Mesenchymal stem cell (in vitro differentiated cells and primary cell): ENCODE results near the gene CBY2.

Source experiments
- DNase-seq: peaks from one replicate; pipeline ENCODE4 v3.0.0-alpha.2; 2013
- H2AFZ ChIP-seq: one replicate; pipeline ENCODE4 v1.6.1; 2013; ENCODE audit warnings: low read depth, mild to moderate bottlenecking, control low read depth, inconsistent platforms, low read length, moderate library complexity
- H2AK5ac ChIP-seq: 2 replicates; pipeline ENCODE4 v1.6.1; 2013; ENCODE audit warnings: low read length, moderate library complexity, mild to moderate bottlenecking, inconsistent platforms; ENCODE audit not compliant: severe bottlenecking
- H2BK120ac ChIP-seq: one replicate; pipeline ENCODE4 v1.6.1; 2013; ENCODE audit warnings: low read depth, mild to moderate bottlenecking, inconsistent platforms, low read length, moderate library complexity
- H2BK12ac ChIP-seq, 2 experiments: one replicate each; pipeline ENCODE4 v1.6.1; 2013; ENCODE audit warnings: inconsistent platforms in 2 of 2, low read length in 2 of 2, mild to moderate bottlenecking in 2 of 2, moderate library complexity in 2 of 2, control low read depth in 1 of 2
- H2BK15ac ChIP-seq: one replicate; pipeline ENCODE4 v1.6.1; 2013; ENCODE audit warnings: mild to moderate bottlenecking, low read depth, inconsistent platforms; ENCODE audit not compliant: poor library complexity, severe bottlenecking
- H2BK5ac ChIP-seq: 2 replicates; pipeline ENCODE4 v1.6.1; 2013; ENCODE audit warnings: low read depth, mild to moderate bottlenecking, low read length, control low read depth, inconsistent platforms; ENCODE audit not compliant: poor library complexity, severe bottlenecking
- H3K14ac ChIP-seq, 2 experiments: one replicate each; pipeline ENCODE4 v1.6.1; 2013; ENCODE audit warnings: inconsistent platforms in 2 of 2, low read length in 2 of 2, control low read depth in 1 of 2, mild to moderate bottlenecking in 1 of 2, moderate library complexity in 1 of 2
- H3K18ac ChIP-seq, 2 experiments: one replicate each; pipeline ENCODE4 v1.6.1; 2013; ENCODE audit warnings: inconsistent platforms in 2 of 2, low read length in 2 of 2, control low read depth in 1 of 2, low read depth in 1 of 2, mild to moderate bottlenecking in 1 of 2
- H3K23ac ChIP-seq, 2 experiments: one replicate each; pipeline ENCODE4 v1.6.1; 2013; ENCODE audit warnings: inconsistent platforms in 2 of 2, low read length in 2 of 2, mild to moderate bottlenecking in 2 of 2, moderate library complexity in 2 of 2, control low read depth in 1 of 2
- H3K27ac ChIP-seq: 2 replicates; pipeline ENCODE4 v1.5.1; 2013; ENCODE audit warnings: mild to moderate bottlenecking, moderate library complexity, low read length, control low read depth, inconsistent platforms; ENCODE audit not compliant: poor library complexity, severe bottlenecking
- H3K27me3 ChIP-seq, 2 experiments: 2 replicates each; pipeline versions ENCODE4 v1.6.1 to v1.7.0; 2013; ENCODE audit warnings: low read length in 2 of 2, mild to moderate bottlenecking in 2 of 2, moderate library complexity in 2 of 2, control low read depth in 1 of 2, inconsistent platforms in 1 of 2; ENCODE audit not compliant: control insufficient read depth in 1 of 2, insufficient read depth in 1 of 2
- H3K36me3 ChIP-seq, 2 experiments: 2 replicates each; pipeline versions ENCODE4 v1.6.1 to v1.7.0; 2013; ENCODE audit warnings: low read length in 2 of 2, control low read depth in 1 of 2, inconsistent platforms in 1 of 2, low read depth in 1 of 2, mild to moderate bottlenecking in 1 of 2; ENCODE audit not compliant: insufficient read depth in 2 of 2, control insufficient read depth in 1 of 2
- H3K4ac ChIP-seq, 2 experiments: one replicate each; pipeline ENCODE4 v1.6.1; 2013; ENCODE audit warnings: inconsistent platforms in 2 of 2, low read length in 2 of 2, mild to moderate bottlenecking in 2 of 2, moderate library complexity in 2 of 2, control low read depth in 1 of 2, low read depth in 1 of 2
- H3K4me1 ChIP-seq: 2 replicates; pipeline ENCODE4 v1.6.1; 2013; ENCODE audit warnings: low read depth, low read length, control low read depth; ENCODE audit not compliant: control insufficient read depth, insufficient read depth
- H3K4me2 ChIP-seq: 2 replicates; pipeline ENCODE4 v1.6.1; 2013; ENCODE audit warnings: low read length, mild to moderate bottlenecking, inconsistent platforms; ENCODE audit not compliant: poor library complexity, severe bottlenecking
- H3K4me3 ChIP-seq, 2 experiments: 2 replicates each; pipeline versions ENCODE4 v1.5.1 to v1.7.0; 2013; ENCODE audit warnings: low read length in 2 of 2, mild to moderate bottlenecking in 2 of 2, control low read depth in 1 of 2, low read depth in 1 of 2; ENCODE audit not compliant: insufficient read depth in 1 of 2
- H3K79me1 ChIP-seq: replicated peaks from 2 replicates; pipeline ENCODE4 v1.6.1; 2013; ENCODE audit warnings: mild to moderate bottlenecking, control low read depth, low read length, inconsistent platforms; ENCODE audit not compliant: poor library complexity, severe bottlenecking
- H3K9ac ChIP-seq: 2 replicates; pipeline ENCODE4 v1.7.0; 2013; ENCODE audit warnings: mild to moderate bottlenecking, low read length, moderate library complexity
- H3K9me3 ChIP-seq: 2 replicates; pipeline ENCODE4 v1.7.0; 2013; ENCODE audit warnings: mild to moderate bottlenecking, low read length; ENCODE audit not compliant: control insufficient read depth
- H4K8ac ChIP-seq: one replicate; pipeline ENCODE4 v1.6.1; 2013; ENCODE audit warnings: inconsistent platforms, mild to moderate bottlenecking, low read length, moderate library complexity
- H4K91ac ChIP-seq: one replicate; pipeline ENCODE4 v1.6.1; 2013; ENCODE audit warnings: mild to moderate bottlenecking, low read length, inconsistent platforms
- WGBS: methylation state at CpG from one replicate; pipeline ENCODE4 v1.1.7; 2013; ENCODE audit warnings: mixed read lengths; 5-methylcytosine and 5-hydroxymethylcytosine counted together

Gene CBY2

DNA sequence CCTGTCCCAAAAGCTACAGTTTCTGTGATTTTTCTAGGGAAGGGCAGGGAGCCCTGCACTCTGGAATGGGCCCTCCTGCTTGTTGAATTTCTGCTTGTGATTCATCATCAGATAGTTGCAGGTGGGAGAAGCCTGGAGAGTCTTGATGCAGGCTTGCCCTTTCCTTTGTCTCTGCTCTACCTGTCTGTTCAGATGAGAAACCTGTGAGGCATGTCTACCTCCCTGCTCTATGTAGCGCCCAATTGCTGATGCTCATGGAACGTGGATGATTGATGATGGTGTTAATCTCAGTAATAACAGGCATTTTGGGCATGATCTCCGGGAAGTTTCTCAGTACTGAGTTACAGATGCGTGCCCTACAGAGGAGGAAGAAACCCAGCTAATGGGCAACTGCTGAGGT is 10.9 kb upstream of the CBY2 start:
- H2AK5ac ChIP-seq: no peak overlapping the region
- no peak overlapping the region for H3K18ac ChIP-seq
- no peak overlapping the region for H3K27ac ChIP-seq
- H4K8ac ChIP-seq: no peak overlapping the region
- no peak overlapping the region for H3K23ac ChIP-seq
- H2BK12ac ChIP-seq: no peak overlapping the region
- H3K36me3 ChIP-seq: no peaks in the 10 kb centered on the region
- peaks cover 7% of the 10 kb centered on the region for H3K9me3 ChIP-seq
- no peak overlapping the region for H3K9ac ChIP-seq
- H4K91ac ChIP-seq: no peak overlapping the region
- no peak overlapping the region for H3K4me3 ChIP-seq
- H3K79me1 ChIP-seq: no peaks in the 10 kb centered on the region
- peaks cover 47 to 72% of the 10 kb centered on the region in 2 experiments for H3K27me3 ChIP-seq
- H2BK15ac ChIP-seq: no peak overlapping the region
- H2BK120ac ChIP-seq: no peak overlapping the region
- no peak overlapping the region for H3K4me2 ChIP-seq
- no peak overlapping the region for H3K4ac ChIP-seq
- WGBS: 96% methylated on average over 4 of the region's 4 CpGs
- H2AFZ ChIP-seq: no peak overlapping the region
- no peak overlapping the region for H2BK5ac ChIP-seq
- DNase-seq: no peak
- no peak overlapping the region for H3K14ac ChIP-seq
- H3K4me1 ChIP-seq: no peaks in the 10 kb centered on the region

DNA sequence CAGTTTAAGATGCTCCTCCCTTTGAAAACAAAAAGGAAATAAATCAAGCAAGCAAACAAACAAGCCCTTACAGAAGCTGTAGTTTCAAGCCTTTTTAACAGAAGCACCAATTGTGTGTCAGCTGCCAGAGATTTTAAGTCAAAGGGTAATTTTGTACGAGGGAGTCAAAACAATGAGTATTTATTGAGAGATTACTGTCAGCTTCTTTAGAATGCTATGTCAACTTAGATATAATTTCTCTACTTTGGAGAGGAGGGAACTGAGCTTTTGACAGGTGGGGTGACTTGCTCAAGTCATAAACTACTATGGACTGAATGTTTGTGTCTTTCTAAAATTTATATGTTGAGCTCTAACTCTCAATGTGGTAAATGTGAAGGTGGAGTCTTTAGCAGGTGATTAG is 10.5 kb upstream of the CBY2 start:
- no peak overlapping the region for H3K9ac ChIP-seq
- no peaks in the 10 kb centered on the region for H3K4me1 ChIP-seq
- no peaks in the 10 kb centered on the region for H3K36me3 ChIP-seq
- H3K27me3 ChIP-seq: peaks cover 47 to 68% of the 10 kb centered on the region in 2 experiments
- no peak overlapping the region for H3K4me3 ChIP-seq
- H3K79me1 ChIP-seq: no peaks in the 10 kb centered on the region
- H3K9me3 ChIP-seq: peaks cover 7% of the 10 kb centered on the region
- no peak for DNase-seq
- H3K27ac ChIP-seq: no peak overlapping the region
- no peak overlapping the region for H2BK120ac ChIP-seq
- WGBS: 77% methylated on average over 1 of the region's 1 CpG
- no peak overlapping the region for H2AFZ ChIP-seq
- H3K14ac ChIP-seq: no peak overlapping the region
- no peak overlapping the region for H2AK5ac ChIP-seq
- H2BK15ac ChIP-seq: no peak overlapping the region
- no peak overlapping the region for H2BK5ac ChIP-seq
- H2BK12ac ChIP-seq: no peak overlapping the region
- no peak overlapping the region for H4K91ac ChIP-seq
- H3K4ac ChIP-seq: no peak overlapping the region
- no peak overlapping the region for H4K8ac ChIP-seq
- H3K18ac ChIP-seq: no peak overlapping the region
- no peak overlapping the region for H3K4me2 ChIP-seq
- no peak overlapping the region for H3K23ac ChIP-seq

GRCh38 chr13:45695198-45695730 is 6.9 kb upstream of the CBY2 start:
- H3K79me1 ChIP-seq: no peaks in the 10 kb centered on the region
- 57% methylated on average over 4 of the region's 5 CpGs for WGBS
- H4K8ac ChIP-seq: no peak overlapping the region
- H3K18ac ChIP-seq: no peak overlapping the region
- H2BK12ac ChIP-seq: no peak overlapping the region
- H3K27ac ChIP-seq: no peak overlapping the region
- H2BK5ac ChIP-seq: no peak overlapping the region
- peaks cover 21 to 41% of the 10 kb centered on the region in 2 experiments for H3K27me3 ChIP-seq
- no peak overlapping the region for H2AK5ac ChIP-seq
- H3K4ac ChIP-seq: no peak overlapping the region
- no peak overlapping the region for H3K4me2 ChIP-seq
- H2BK120ac ChIP-seq: no peak overlapping the region
- no peak overlapping the region for H3K23ac ChIP-seq
- peaks cover 7% of the 10 kb centered on the region for H3K9me3 ChIP-seq
- H3K9ac ChIP-seq: no peak overlapping the region
- no peak overlapping the region for H3K14ac ChIP-seq
- H4K91ac ChIP-seq: no peak overlapping the region
- no peak overlapping the region for H2AFZ ChIP-seq
- H3K4me3 ChIP-seq: no peak overlapping the region
- no peaks in the 10 kb centered on the region for H3K36me3 ChIP-seq
- no peak for DNase-seq
- H2BK15ac ChIP-seq: no peak overlapping the region
- no peaks in the 10 kb centered on the region for H3K4me1 ChIP-seq

GRCh38 chr13:45696610-45697226 is 5.4 kb upstream of the CBY2 start:
- Histone ChIP-seq H3K4me2 (no peak overlapping the region), H3K36me3 (no peaks in the 10 kb centered on the region), H3K27me3 (peaks cover 22 to 35% of the 10 kb centered on the region in 2 experiments), H3K9ac (no peak overlapping the region), H4K8ac (no peak overlapping the region), H3K27ac (no peak overlapping the region), H2BK12ac (no peak overlapping the region), H2AFZ (no peak overlapping the region), H3K18ac (no peak overlapping the region), H2BK15ac (no peak overlapping the region), H4K91ac (no peak overlapping the region), H3K79me1 (no peaks in the 10 kb centered on the region), H3K14ac (no peak overlapping the region), H2AK5ac (no peak overlapping the region), H3K9me3 (peaks cover 6% of the 10 kb centered on the region), H3K23ac (no peak overlapping the region), H3K4me1 (no peaks in the 10 kb centered on the region), H2BK5ac (no peak overlapping the region), H3K4ac (no peak overlapping the region), H3K4me3 (no peak overlapping the region), H2BK120ac (no peak overlapping the region)
- WGBS: 50% methylated on average over 1 of the region's 2 CpGs
- DNase-seq: no peak
